WTC11 (cell line): ENCODE measurements around the gene CD164L2. TPM values are rescaled to one million over a fixed set of nuclear protein-coding genes. Genes with fewer than 3 reads are reported as not detected.

Source experiments
- ATAC-seq: fragments of 200-7000 bp; cut with Tn5 transposase; 2 replicates; pipeline ENCODE4 v1.10.0; 2021; ENCODE audit warnings: mild to moderate bottlenecking, moderate library complexity
- CTCF ChIA-PET: fragments of 300-600 bp; sonication (Branson Sonifier 250); formaldehyde crosslinking; loops from one replicate; lab custom pipeline; 2021; ENCODE audit warnings: antibody characterized with exemption; lab: Charles Lee
- POLR2A ChIA-PET: fragments of 350-600 bp; sonication (Branson Sonifier 250); formaldehyde crosslinking; loops from one replicate; lab custom pipeline; 2021; ENCODE audit warnings: antibody characterized with exemption; lab: Charles Lee
- DNase-seq: peaks from one replicate; pipeline ENCODE4 v3.0.0; 2021; ENCODE audit warnings: low spot score
- H3K27ac Mint-ChIP-seq: 2 replicates; pipeline ENCODE4 v1.8.0; 2021; ENCODE audit warnings: mixed read lengths
- H3K27me3 Mint-ChIP-seq: 2 replicates; pipeline ENCODE4 v1.8.0; 2021; ENCODE audit warnings: low read depth, mild to moderate bottlenecking, moderate library complexity, mixed read lengths
- H3K36me3 Mint-ChIP-seq: 2 replicates; pipeline ENCODE4 v1.8.0; 2021; ENCODE audit warnings: mixed read lengths
- H3K4me1 Mint-ChIP-seq: 2 replicates; pipeline ENCODE4 v1.8.0; 2022; ENCODE audit warnings: mixed read lengths
- H3K4me3 Mint-ChIP-seq: 2 replicates; pipeline ENCODE4 v1.8.0; 2021; ENCODE audit warnings: mild to moderate bottlenecking, moderate library complexity, mixed read lengths
- H3K9me3 Mint-ChIP-seq: 2 replicates; pipeline ENCODE4 v1.8.0; 2021; ENCODE audit warnings: mixed read lengths
- AFF4 ChIP-seq: sonication (generic); formaldehyde crosslinking; IDR thresholded peaks from 2 replicates; pipeline ENCODE4 v1.8.1; 2023; ENCODE audit warnings: mild to moderate bottlenecking, missing genetic modification reagents, borderline replicate concordance
- AR ChIP-seq: fragments of 250-450 bp; sonication (Bioruptor Pico); IDR thresholded peaks from 2 replicates; pipeline ENCODE4 v1.9.0; 2021; ENCODE audit warnings: mild to moderate bottlenecking
- E2F5 ChIP-seq: sonication (generic); formaldehyde crosslinking; IDR thresholded peaks from 2 replicates; pipeline ENCODE4 v1.8.1; 2022; ENCODE audit warnings: mild to moderate bottlenecking, moderate library complexity, missing genetic modification reagents
- FOXP1 ChIP-seq: sonication (generic); formaldehyde crosslinking; IDR thresholded peaks from 2 replicates; pipeline ENCODE4 v1.8.0; 2022; ENCODE audit warnings: missing genetic modification reagents, mild to moderate bottlenecking, moderate library complexity, borderline replicate concordance
- NFE2L1 ChIP-seq: sonication (generic); formaldehyde crosslinking; IDR thresholded peaks from 2 replicates; pipeline ENCODE4 v1.8.1; 2023; ENCODE audit warnings: missing genetic modification reagents
- TCF7 ChIP-seq: sonication (generic); formaldehyde crosslinking; IDR thresholded peaks from 2 replicates; pipeline ENCODE4 v1.8.0; 2022; ENCODE audit warnings: mild to moderate bottlenecking, low read depth, missing genetic modification reagents, moderate library complexity
- ZNF317 ChIP-seq: sonication (generic); formaldehyde crosslinking; IDR thresholded peaks from 2 replicates; pipeline ENCODE4 v1.8.1; 2023; ENCODE audit warnings: low read depth, mild to moderate bottlenecking, moderate library complexity, missing genetic modification reagents, borderline replicate concordance
- ZNF423 ChIP-seq: fragments of 250-450 bp; sonication (Bioruptor Pico); IDR thresholded peaks from 2 replicates; pipeline ENCODE4 v2.1.2; 2022; ENCODE audit warnings: mild to moderate bottlenecking, moderate library complexity
- total RNA-seq: library from RNA; stranded (reverse); gene quantifications from 3 replicates; pipeline ENCODE4 v1.2.3, GENCODE V29; 2021
- TF ChIP-seq, protein P1 (sequence below): sonication (generic); formaldehyde crosslinking; IDR thresholded peaks from 2 replicates; pipeline ENCODE4 v1.8.0; 2022; ENCODE audit warnings: mild to moderate bottlenecking, missing genetic modification reagents

CD164L2 gene
- total RNA-seq, 1 experiment from 2014 or later, result 5.5 TPM

DNA sequence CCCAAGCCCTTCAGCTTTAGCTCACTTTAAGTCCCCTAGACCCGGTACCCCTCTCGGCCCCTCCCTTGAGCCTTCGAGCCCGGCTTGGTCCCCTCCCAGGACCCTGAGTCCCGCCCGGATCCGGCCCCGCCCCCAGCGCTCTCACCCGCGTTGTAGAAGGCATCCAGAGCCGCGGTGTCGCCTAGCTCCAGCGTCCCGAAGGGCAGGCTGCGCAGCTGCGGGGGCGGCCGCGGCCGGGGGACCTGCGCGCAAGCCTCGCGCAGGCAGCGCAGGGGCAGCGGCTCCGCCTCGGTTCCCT is 17.1 kb downstream of the CD164L2 start:
- POLR2A ChIA-PET, result interaction anchor here (0.5 to 4.1 kb wide), 17 partner anchors 9 to 429 kb away, joined by 3 to 29 read pairs (median 4); partner anchors contain the start of genes CD164L2, SYTL1 and WASF2
- peaks cover 25% of the 10 kb centered on the region for H3K4me1 Mint-ChIP-seq
- peak; percentile 56 for ATAC-seq

More for the DNA sequence above, 17.1 kb downstream of the CD164L2 start:
- H3K27ac Mint-ChIP-seq, result peak overlapping the region; percentile 97; the same call in 1 of the 2 replicates
- TF ChIP-seq AFF4 (CRISPR knock-in tag), result no peak
- 0 out of 2 replicates have a peak, but pooled peaks have one; percentile 13 for TF ChIP-seq FOXP1 (CRISPR knock-in tag)
- no peak for TF ChIP-seq E2F5 (CRISPR knock-in tag)
- TF ChIP-seq NFE2L1 (CRISPR knock-in tag), result no peak
- no peak for TF ChIP-seq TCF7 (CRISPR knock-in tag)
- no peak for TF ChIP-seq ZNF317
- no peak for TF ChIP-seq ZNF423 (CRISPR knock-in tag)
- TF ChIP-seq AR (CRISPR knock-in tag), result no peak
- TF ChIP-seq, protein P1, sequence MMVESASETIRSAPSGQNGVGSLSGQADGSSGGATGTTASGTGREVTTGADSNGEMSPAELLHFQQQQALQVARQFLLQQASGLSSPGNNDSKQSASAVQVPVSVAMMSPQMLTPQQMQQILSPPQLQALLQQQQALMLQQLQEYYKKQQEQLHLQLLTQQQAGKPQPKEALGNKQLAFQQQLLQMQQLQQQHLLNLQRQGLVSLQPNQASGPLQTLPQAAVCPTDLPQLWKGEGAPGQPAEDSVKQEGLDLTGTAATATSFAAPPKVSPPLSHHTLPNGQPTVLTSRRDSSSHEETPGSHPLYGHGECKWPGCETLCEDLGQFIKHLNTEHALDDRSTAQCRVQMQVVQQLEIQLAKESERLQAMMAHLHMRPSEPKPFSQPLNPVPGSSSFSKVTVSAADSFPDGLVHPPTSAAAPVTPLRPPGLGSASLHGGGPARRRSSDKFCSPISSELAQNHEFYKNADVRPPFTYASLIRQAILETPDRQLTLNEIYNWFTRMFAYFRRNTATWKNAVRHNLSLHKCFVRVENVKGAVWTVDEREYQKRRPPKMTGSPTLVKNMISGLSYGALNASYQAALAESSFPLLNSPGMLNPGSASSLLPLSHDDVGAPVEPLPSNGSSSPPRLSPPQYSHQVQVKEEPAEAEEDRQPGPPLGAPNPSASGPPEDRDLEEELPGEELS, result peak; percentile 61; the same call in 1 of the 2 replicates
- H3K4me3 Mint-ChIP-seq, result peak overlapping the region; percentile 84
- CTCF ChIA-PET, result interaction anchor here (0.6 to 8.7 kb wide), 42 partner anchors 11 to 689 kb away, joined by 3 to 258 read pairs (median 4); partner anchors contain the start of genes CD164L2, SLC9A1, SYTL1 and TMEM222
- no peaks in the 10 kb centered on the region for H3K9me3 Mint-ChIP-seq
- H3K27me3 Mint-ChIP-seq, result peaks cover 28% of the 10 kb centered on the region
- DNase-seq, result peak; percentile 91
- no peaks in the 10 kb centered on the region for H3K36me3 Mint-ChIP-seq
